SK-N-SH (cell line): Measurements from ENCODE around the gene TSPYL4. TPM values are rescaled to one million over a fixed set of nuclear protein-coding genes. Genes with fewer than 3 reads are reported as not detected.

Experiments
- CTCF ChIA-PET: fragments of 300-600, 350-600 bp; formaldehyde crosslinking; extraction: SDS; loops from one replicate; lab custom pipeline; 2021; lab: Yijun Ruan, JAX
- POLR2A ChIA-PET: fragments of 350-600 bp; sonication (Branson Sonifier 250); formaldehyde crosslinking; extraction: SDS; loops from one replicate; lab custom pipeline; 2020; ENCODE audit warnings: antibody characterized with exemption, inconsistent platforms; lab: Yijun Ruan, JAX
- DNase-seq: peaks from one replicate; pipeline ENCODE4 v3.0.0; 2012
- H2AFZ ChIP-seq: fragments of 200-600 bp; sonication (generic); 2 replicates; pipeline ENCODE4 v1.8.1; 2016; ENCODE audit warnings: antibody characterized with exemption, mild to moderate bottlenecking, low read depth
- H3F3A ChIP-seq: fragments of 200-600 bp; sonication (generic); replicated peaks from 2 replicates; pipeline ENCODE3; 2016; ENCODE audit warnings: antibody characterized with exemption, mild to moderate bottlenecking; ENCODE audit not compliant: insufficient read depth
- H3K27ac ChIP-seq, 2 experiments: fragments of 200-500 bp in 1 of 2; fragments of 200-600 bp in 1 of 2; sonication (Bioruptor generic) in 1 of 2; sonication (generic), shearing (Covaris generic) in 1 of 2; 2 replicates each; pipeline versions ENCODE4 v1.5.1 to v1.6.1; 2014 to 2016; ENCODE audit warnings: low read depth in 2 of 2, inconsistent platforms in 1 of 2, low read length in 1 of 2, mild to moderate bottlenecking in 1 of 2, mixed read lengths in 1 of 2
- H3K27me3 ChIP-seq: fragments of 200-600 bp; sonication (generic), shearing (Covaris generic); 2 replicates; pipeline ENCODE4 v1.6.1; 2016; ENCODE audit warnings: mixed run types; ENCODE audit not compliant: insufficient read depth
- H3K36me3 ChIP-seq, 2 experiments: fragments of 200-500 bp in 1 of 2; fragments of 200-600 bp in 1 of 2; sonication (Bioruptor generic) in 1 of 2; sonication (generic) in 1 of 2; replicated peaks in 1 of 2; 2 replicates each; pipeline versions ENCODE3 to v1.5.1; 2014 to 2016; ENCODE audit warnings: low read length in 1 of 2, mild to moderate bottlenecking in 1 of 2; ENCODE audit not compliant: insufficient read depth in 2 of 2, control insufficient read depth in 1 of 2
- H3K4me1 ChIP-seq, 2 experiments: fragments of 200-500 bp in 1 of 2; fragments of 200-600 bp in 1 of 2; sonication (Bioruptor generic) in 1 of 2; sonication (generic), shearing (Covaris generic) in 1 of 2; 2 replicates each; pipeline versions ENCODE4 v1.5.1 to v1.6.1; 2014 to 2016; ENCODE audit warnings: low read depth in 1 of 2, low read length in 1 of 2, mixed run types in 1 of 2; ENCODE audit not compliant: insufficient read depth in 2 of 2, control insufficient read depth in 1 of 2
- H3K4me2 ChIP-seq: fragments of 200-600 bp; sonication (generic), shearing (Covaris generic); 2 replicates; pipeline ENCODE4 v1.6.1; 2017; ENCODE audit warnings: mixed run types
- H3K4me3 ChIP-seq, 2 experiments: fragments of 200-500 bp in 1 of 2; fragments of 200-600 bp in 1 of 2; sonication (Bioruptor generic) in 1 of 2; sonication (generic), shearing (Covaris generic) in 1 of 2; 2 replicates each; pipeline versions ENCODE4 v1.5.1 to v1.8.1; 2014 to 2016; ENCODE audit warnings: low read depth in 2 of 2, inconsistent platforms in 1 of 2, low read length in 1 of 2, mild to moderate bottlenecking in 1 of 2, mixed read lengths in 1 of 2, moderate library complexity in 1 of 2
- H3K79me2 ChIP-seq: fragments of 200-600 bp; sonication (generic); 2 replicates; pipeline ENCODE4 v1.8.1; 2017; ENCODE audit warnings: mild to moderate bottlenecking; ENCODE audit not compliant: insufficient read depth
- H3K9ac ChIP-seq: fragments of 200-600 bp; sonication (generic); 2 replicates; pipeline ENCODE4 v1.6.1; 2017; ENCODE audit warnings: mixed run types
- H3K9me2 ChIP-seq: fragments of 200-600 bp; sonication (generic); 2 replicates; pipeline ENCODE4 v1.6.1; 2017; ENCODE audit warnings: mixed run types
- H3K9me3 ChIP-seq: fragments of 200-600 bp; sonication (generic); 2 replicates; pipeline ENCODE4 v1.6.1; 2017; ENCODE audit warnings: mixed run types, mild to moderate bottlenecking, moderate library complexity
- H4K20me1 ChIP-seq: fragments of 200-600 bp; sonication (generic); 2 replicates; pipeline ENCODE4 v1.6.1; 2017; ENCODE audit warnings: mild to moderate bottlenecking, mixed run types; ENCODE audit not compliant: insufficient read depth
- CTCF ChIP-seq: fragments of 200-600 bp; sonication (generic); IDR thresholded peaks from 2 replicates; pipeline ENCODE4 v1.6.1; 2017; ENCODE audit warnings: antibody characterized with exemption, mild to moderate bottlenecking, moderate library complexity
- PBX3 ChIP-seq: IDR thresholded peaks from 2 replicates; pipeline ENCODE4; 2012
- TCF12 ChIP-seq: IDR thresholded peaks from 2 replicates; pipeline ENCODE4 v1.4.0; 2012
- TEAD4 ChIP-seq: IDR thresholded peaks from 2 replicates; pipeline ENCODE4 v1.4.0; 2012; ENCODE audit warnings: mild to moderate bottlenecking, borderline replicate concordance; ENCODE audit not compliant: insufficient read depth
- WGBS: methylation state at CpG from one replicate; pipeline ENCODE4 v1.1.6; 2017; ENCODE audit warnings: low lambda C conversion rate; 5-methylcytosine and 5-hydroxymethylcytosine counted together
- polyA plus RNA-seq, 3 experiments: library from polyadenylated mRNA; depleted of rRNA; stranded (reverse); fragments of >200 nt; gene quantifications; 2 replicates each; pipeline ENCODE4 v1.2.3, GENCODE V29; 2012
- TF ChIP-seq, protein P1 (sequence below): IDR thresholded peaks from 2 replicates; pipeline ENCODE4 v1.4.0; 2012; ENCODE audit warnings: low read depth, borderline replicate concordance

TSPYL4 gene
- polyA plus RNA-seq, 1 of the 3 experiments (the other 2 are of a cell fraction): 29.1 TPM

- H3K9ac ChIP-seq: no peak overlapping the region
- H2AFZ ChIP-seq: no peak overlapping the region
- no peak for DNase-seq
- H3K27ac ChIP-seq: no peak overlapping the region
- no peaks in the 10 kb centered on the region for H3K27me3 ChIP-seq
- H3K9me2 ChIP-seq: no peaks in the 10 kb centered on the region
- ChIA-PET POLR2A (no interaction called here), CTCF (interaction anchor here (1.9 kb wide), 1 partner anchor 20 kb away, joined by 9 read pairs; no protein-coding TSS in a partner anchor)
- H3F3A ChIP-seq: peaks cover 5% of the 10 kb centered on the region
- no peak overlapping the region for H3K4me2 ChIP-seq
- WGBS: 94% methylated on average over 2 of the region's 2 CpGs
- no peak overlapping the region for H3K4me3 ChIP-seq
- H3K9me3 ChIP-seq: no peaks in the 10 kb centered on the region
- peaks cover 6 to 17% of the 10 kb centered on the region in 2 experiments for H3K36me3 ChIP-seq
- H3K79me2 ChIP-seq: no peaks in the 10 kb centered on the region
- TF ChIP-seq TCF12 (no peak), PBX3 (no peak), TEAD4 (no peak)
- TF ChIP-seq, protein P1, sequence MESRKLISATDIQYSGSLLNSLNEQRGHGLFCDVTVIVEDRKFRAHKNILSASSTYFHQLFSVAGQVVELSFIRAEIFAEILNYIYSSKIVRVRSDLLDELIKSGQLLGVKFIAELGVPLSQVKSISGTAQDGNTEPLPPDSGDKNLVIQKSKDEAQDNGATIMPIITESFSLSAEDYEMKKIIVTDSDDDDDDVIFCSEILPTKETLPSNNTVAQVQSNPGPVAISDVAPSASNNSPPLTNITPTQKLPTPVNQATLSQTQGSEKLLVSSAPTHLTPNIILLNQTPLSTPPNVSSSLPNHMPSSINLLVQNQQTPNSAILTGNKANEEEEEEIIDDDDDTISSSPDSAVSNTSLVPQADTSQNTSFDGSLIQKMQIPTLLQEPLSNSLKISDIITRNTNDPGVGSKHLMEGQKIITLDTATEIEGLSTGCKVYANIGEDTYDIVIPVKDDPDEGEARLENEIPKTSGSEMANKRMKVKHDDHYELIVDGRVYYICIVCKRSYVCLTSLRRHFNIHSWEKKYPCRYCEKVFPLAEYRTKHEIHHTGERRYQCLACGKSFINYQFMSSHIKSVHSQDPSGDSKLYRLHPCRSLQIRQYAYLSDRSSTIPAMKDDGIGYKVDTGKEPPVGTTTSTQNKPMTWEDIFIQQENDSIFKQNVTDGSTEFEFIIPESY: no peak
- no peaks in the 10 kb centered on the region for H3K4me1 ChIP-seq
- H4K20me1 ChIP-seq: no peaks in the 10 kb centered on the region
Observed at GRCh38 chr6:116238083-116238482, 15.8 kb downstream of the TSPYL4 start.

DNA sequence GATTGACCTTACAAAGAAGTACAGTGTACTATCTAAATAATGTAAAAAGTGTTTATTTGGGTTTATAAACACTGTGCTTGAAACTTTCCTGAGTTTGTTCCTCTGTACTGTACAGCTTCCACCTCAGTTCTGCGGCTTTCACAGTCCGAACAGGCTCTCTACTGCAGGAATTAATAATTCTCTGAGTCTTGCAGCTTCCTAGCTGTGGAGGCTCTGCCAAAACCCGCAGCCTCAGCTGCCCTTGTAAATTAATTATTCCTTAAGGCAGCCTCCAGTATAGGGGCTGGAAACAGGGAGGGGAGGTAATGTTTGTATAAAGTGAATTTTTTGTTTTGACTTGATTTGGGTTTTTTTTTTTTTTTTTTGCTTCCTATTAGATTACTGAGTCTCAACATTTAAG lies 19.2 kb downstream of the TSPYL4 start:
- WGBS: 81% methylated on average over 3 of the region's 3 CpGs
- Histone ChIP-seq H3K9ac (no peak overlapping the region), H3K9me2 (no peaks in the 10 kb centered on the region), H3K27ac (no peak overlapping the region), H3F3A (peaks cover 4% of the 10 kb centered on the region), H4K20me1 (no peaks in the 10 kb centered on the region), H2AFZ (no peak overlapping the region), H3K9me3 (no peaks in the 10 kb centered on the region), H3K4me2 (no peak overlapping the region), H3K36me3 (peaks cover 6 to 15% of the 10 kb centered on the region in 2 experiments), H3K4me1 (peaks cover 0 to 3% of the 10 kb centered on the region in 2 experiments; a peak in 2 of 4 replicates), H3K27me3 (no peaks in the 10 kb centered on the region), H3K79me2 (no peaks in the 10 kb centered on the region), H3K4me3 (no peak overlapping the region)
- CTCF ChIA-PET: interaction anchor here (0.7 to 1.2 kb wide), 3 partner anchors 17 to 53 kb away, joined by 3 to 4 read pairs (median 4); no protein-coding TSS in a partner anchor
- POLR2A ChIA-PET: no interaction called here
- no peak for TF ChIP-seq CTCF
- TF ChIP-seq, all 33 proteins: peak for 0
- no peak for DNase-seq
